DND-41 (cell line): ENCODE results near the gene IQCK.

Experiments
- ATAC-seq: fragments of 200-7000 bp; cut with Tn5 transposase; 3 replicates; pipeline ENCODE4 v1.9.1; 2021; ENCODE audit warnings: low read depth; ENCODE audit not compliant: insufficient read depth
- DNase-seq: peaks from one replicate; pipeline ENCODE4 v3.0.0-alpha.2; 2020
- H2AFZ ChIP-seq: 2 replicates; pipeline ENCODE4 v1.6.0; 2012; ENCODE audit warnings: low read depth, low read length
- H3K27ac ChIP-seq: 2 replicates; pipeline ENCODE4 v1.5.1; 2012; ENCODE audit warnings: low read length, inconsistent platforms
- H3K27me3 ChIP-seq: fragments of 200-600 bp; sonication (generic); 2 replicates; pipeline ENCODE4 v1.6.0; 2012; ENCODE audit warnings: low read length, mild to moderate bottlenecking, inconsistent platforms; ENCODE audit not compliant: insufficient read depth, poor library complexity
- H3K36me3 ChIP-seq: 2 replicates; pipeline ENCODE4 v1.5.1; 2012; ENCODE audit warnings: low read length, inconsistent platforms; ENCODE audit not compliant: insufficient read depth
- H3K4me1 ChIP-seq: 2 replicates; pipeline ENCODE4 v1.5.1; 2012; ENCODE audit warnings: mild to moderate bottlenecking, low read length; ENCODE audit not compliant: insufficient read depth
- H3K4me2 ChIP-seq: 2 replicates; pipeline ENCODE4 v1.6.0; 2012; ENCODE audit warnings: mild to moderate bottlenecking, moderate library complexity, low read length, inconsistent platforms; ENCODE audit not compliant: insufficient read depth
- H3K4me3 ChIP-seq, 2 experiments: fragments of 200-600 bp in 1 of 2; shearing (Covaris generic) in 1 of 2; 2 replicates each; pipeline ENCODE4 v1.5.1; 2012 to 2016; ENCODE audit warnings: inconsistent platforms in 2 of 2, low read length in 2 of 2, mild to moderate bottlenecking in 2 of 2, low read depth in 1 of 2, moderate library complexity in 1 of 2
- H3K79me2 ChIP-seq: 2 replicates; pipeline ENCODE4 v1.6.0; 2012; ENCODE audit warnings: low read length, inconsistent platforms; ENCODE audit not compliant: insufficient read depth
- H3K9ac ChIP-seq: 2 replicates; pipeline ENCODE4 v1.6.0; 2012; ENCODE audit warnings: low read depth, mild to moderate bottlenecking, inconsistent platforms, low read length, moderate library complexity
- H3K9me3 ChIP-seq: 2 replicates; pipeline ENCODE4 v1.5.1; 2012; ENCODE audit warnings: low read length, moderate library complexity, mild to moderate bottlenecking, inconsistent platforms; ENCODE audit not compliant: insufficient read depth, severe bottlenecking
- H4K20me1 ChIP-seq: 2 replicates; pipeline ENCODE4 v1.6.0; 2012; ENCODE audit warnings: low read length; ENCODE audit not compliant: insufficient read depth
- CTCF ChIP-seq: IDR thresholded peaks from 2 replicates; pipeline ENCODE4 v1.5.1; 2012; ENCODE audit warnings: borderline replicate concordance, low read length, moderate library complexity, mild to moderate bottlenecking; ENCODE audit not compliant: poor library complexity, severe bottlenecking; ENCODE audit errors: extremely low read depth
- EZH2 ChIP-seq: IDR thresholded peaks from 3 replicates; pipeline ENCODE4 v1.6.1; 2012; ENCODE audit warnings: borderline replicate concordance, low read depth, mild to moderate bottlenecking, moderate library complexity, low read length, inconsistent platforms; ENCODE audit not compliant: severe bottlenecking

Gene IQCK

GRCh38 chr16:19829844-19830692, 112.0 kb downstream of the IQCK start:
- ATAC-seq = no peak
- no peak overlapping the region for H3K4me3 ChIP-seq
- no peaks in the 10 kb centered on the region for H3K79me2 ChIP-seq
- DNase-seq = no peak
- no peaks in the 10 kb centered on the region for H3K9me3 ChIP-seq
- H3K27me3 ChIP-seq = no peaks in the 10 kb centered on the region
- H3K27ac ChIP-seq = no peak overlapping the region
- H3K4me2 ChIP-seq = no peak overlapping the region
- TF ChIP-seq CTCF (no peak), EZH2 (no peak)
- no peak overlapping the region for H3K9ac ChIP-seq
- no peaks in the 10 kb centered on the region for H3K4me1 ChIP-seq
- no peak overlapping the region for H2AFZ ChIP-seq
- H4K20me1 ChIP-seq = no peaks in the 10 kb centered on the region
- no peaks in the 10 kb centered on the region for H3K36me3 ChIP-seq

DNA sequence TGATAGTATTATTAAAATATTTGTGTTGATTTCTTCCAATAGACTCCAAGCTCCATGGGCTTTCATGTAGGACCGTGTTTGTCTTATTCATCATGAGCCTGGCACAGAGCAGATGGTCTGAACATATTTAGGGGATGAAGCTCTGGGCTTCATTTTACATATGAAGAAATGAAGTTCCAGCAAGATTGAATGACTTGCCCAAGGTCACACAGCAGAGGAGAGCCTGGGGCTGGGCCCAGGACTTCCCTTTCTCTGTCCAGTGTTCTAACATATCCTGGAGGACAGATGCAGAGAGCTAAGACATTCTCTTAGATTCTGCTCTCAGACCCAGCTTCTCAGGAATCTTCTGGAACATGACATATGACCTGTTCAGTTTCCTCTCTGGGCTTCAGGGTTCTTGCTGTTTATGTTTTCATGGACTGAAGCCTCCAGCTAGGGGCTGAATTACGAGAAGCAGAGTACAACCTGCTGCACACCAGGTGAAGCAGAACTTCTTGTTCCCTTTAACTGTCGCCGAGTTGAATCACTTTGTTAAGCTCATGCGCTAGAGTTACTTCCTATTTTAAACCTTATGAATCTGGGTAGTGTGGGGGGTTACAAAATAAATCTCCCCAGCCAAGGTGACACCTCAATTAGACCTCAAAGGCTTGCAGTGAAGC, 113.0 kb downstream of the IQCK start:
- H2AFZ ChIP-seq = no peak overlapping the region
- no peak overlapping the region for H3K27ac ChIP-seq
- H3K4me3 ChIP-seq = no peak overlapping the region
- no peak overlapping the region for H3K4me2 ChIP-seq
- H3K79me2 ChIP-seq = no peaks in the 10 kb centered on the region
- ATAC-seq (no peak), DNase-seq (no peak)
- H3K4me1 ChIP-seq = no peaks in the 10 kb centered on the region
- TF ChIP-seq EZH2 (no peak), CTCF (no peak)
- no peaks in the 10 kb centered on the region for H3K9me3 ChIP-seq
- H3K9ac ChIP-seq = no peak overlapping the region
- H3K27me3 ChIP-seq = no peaks in the 10 kb centered on the region
- no peaks in the 10 kb centered on the region for H3K36me3 ChIP-seq
- no peaks in the 10 kb centered on the region for H4K20me1 ChIP-seq

- no peak overlapping the region for H3K27ac ChIP-seq
- no peaks in the 10 kb centered on the region for H3K36me3 ChIP-seq
- TF ChIP-seq EZH2 (no peak), CTCF (no peak)
- H3K4me1 ChIP-seq = no peaks in the 10 kb centered on the region
- no peak overlapping the region for H3K4me3 ChIP-seq
- no peaks in the 10 kb centered on the region for H3K79me2 ChIP-seq
- H3K4me2 ChIP-seq = no peak overlapping the region
- H3K9me3 ChIP-seq = no peaks in the 10 kb centered on the region
- ATAC-seq (no peak), DNase-seq (no peak)
- H2AFZ ChIP-seq = no peak overlapping the region
- no peak overlapping the region for H3K9ac ChIP-seq
- H4K20me1 ChIP-seq = no peaks in the 10 kb centered on the region
- H3K27me3 ChIP-seq = no peaks in the 10 kb centered on the region
These were observed 113.6 kb downstream of the IQCK start for GRCh38 chr16:19831678-19832077.
